ENCODE measurements around the gene TRAPPC3.

TRAPPC3 gene

GRCh38 chr1:36118447-36119204 lies 30.7 kb downstream of the TRAPPC3 start:
- H3K36me3 ChIP-seq (ENCODE audit: insufficient read depth, low read length): no peaks in the 10 kb centered on the region
- H3K79me2 ChIP-seq (ENCODE audit: insufficient read depth, low read length): no peaks in the 10 kb centered on the region
- H3K27me3 ChIP-seq (ENCODE audit: insufficient read depth, low read length, poor library complexity, severe bottlenecking): no peaks in the 10 kb centered on the region
- H3K9me2 ChIP-seq (replicated peaks; ENCODE audit: low read depth, low read length): no peaks in the 10 kb centered on the region
- no peak overlapping the region for H3K4me3 ChIP-seq (ENCODE audit: low read length, poor library complexity, severe bottlenecking)
- H3F3A ChIP-seq (ENCODE audit: low read depth): no peaks in the 10 kb centered on the region
- H3K9me3 ChIP-seq (ENCODE audit: insufficient read depth, low read depth, low read length): no peaks in the 10 kb centered on the region
- no peak overlapping the region for H3K4me2 ChIP-seq (ENCODE audit: low read depth, low read length, poor library complexity, severe bottlenecking)
- no peak overlapping the region for H3K9ac ChIP-seq (ENCODE audit: low read depth, low read length, poor library complexity, severe bottlenecking)
- H3K4me1 ChIP-seq (ENCODE audit: insufficient read depth, low read length, poor library complexity, severe bottlenecking): no peaks in the 10 kb centered on the region
- TF ChIP-seq CTCF (conservative IDR thresholded peaks at IDR 0.05; ENCODE audit: low read length): no peak
- no peak for TF ChIP-seq EZH2phosphoT487 (IDR thresholded peaks at IDR 0.05; ENCODE audit: borderline replicate concordance)
- H4K20me1 ChIP-seq (ENCODE audit: insufficient read depth, low read length, poor library complexity, severe bottlenecking): no peaks in the 10 kb centered on the region
- no peak overlapping the region for H2AFZ ChIP-seq (ENCODE audit: low read length)

DNA sequence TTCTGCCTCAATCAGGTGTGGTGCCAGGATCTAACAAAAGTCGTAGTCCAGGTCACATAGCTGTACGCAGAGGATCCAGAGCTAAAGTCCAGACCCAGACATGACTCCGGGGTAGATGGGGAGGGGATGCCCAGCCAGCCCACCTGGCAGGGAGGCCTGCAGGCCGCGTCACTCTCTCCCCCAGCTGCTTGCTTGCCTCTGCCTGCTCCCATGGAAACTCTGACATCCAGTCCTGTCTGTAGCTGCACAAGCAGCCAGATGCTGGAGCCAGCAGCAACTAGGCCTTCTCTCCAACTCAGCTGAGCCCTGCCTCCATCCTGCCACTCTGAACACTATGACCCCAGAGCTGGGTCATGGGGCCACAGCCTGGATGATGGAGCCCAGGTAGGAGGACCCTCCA lies 32.4 kb downstream of the TRAPPC3 start:
- Histone ChIP-seq H3K4me1 (ENCODE audit: insufficient read depth, low read length, poor library complexity, severe bottlenecking) (no peaks in the 10 kb centered on the region), H3K9me2 (replicated peaks; ENCODE audit: low read depth, low read length) (no peaks in the 10 kb centered on the region), H3K79me2 (ENCODE audit: insufficient read depth, low read length) (no peaks in the 10 kb centered on the region), H3K4me3 (ENCODE audit: low read length, poor library complexity, severe bottlenecking) (no peak overlapping the region), H4K20me1 (ENCODE audit: insufficient read depth, low read length, poor library complexity, severe bottlenecking) (no peaks in the 10 kb centered on the region), H3K9ac (ENCODE audit: low read depth, low read length, poor library complexity, severe bottlenecking) (no peak overlapping the region), H3K36me3 (ENCODE audit: insufficient read depth, low read length) (no peaks in the 10 kb centered on the region), H3K4me2 (ENCODE audit: low read depth, low read length, poor library complexity, severe bottlenecking) (no peak overlapping the region), H3K9me3 (ENCODE audit: insufficient read depth, low read depth, low read length) (no peaks in the 10 kb centered on the region), H3F3A (ENCODE audit: low read depth) (no peaks in the 10 kb centered on the region), H2AFZ (ENCODE audit: low read length) (no peak overlapping the region), H3K27me3 (ENCODE audit: insufficient read depth, low read length, poor library complexity, severe bottlenecking) (no peaks in the 10 kb centered on the region)
- TF ChIP-seq CTCF (conservative IDR thresholded peaks at IDR 0.05; ENCODE audit: low read length): no peak
- no peak for TF ChIP-seq EZH2phosphoT487 (IDR thresholded peaks at IDR 0.05; ENCODE audit: borderline replicate concordance)

GRCh38 chr1:36115931-36116330 lies 33.4 kb downstream of the TRAPPC3 start:
- H3F3A ChIP-seq (ENCODE audit: low read depth): no peaks in the 10 kb centered on the region
- H3K36me3 ChIP-seq (ENCODE audit: insufficient read depth, low read length): no peaks in the 10 kb centered on the region
- no peak overlapping the region for H3K9ac ChIP-seq (ENCODE audit: low read depth, low read length, poor library complexity, severe bottlenecking)
- H3K27me3 ChIP-seq (ENCODE audit: insufficient read depth, low read length, poor library complexity, severe bottlenecking): no peaks in the 10 kb centered on the region
- no peaks in the 10 kb centered on the region for H3K9me3 ChIP-seq (ENCODE audit: insufficient read depth, low read depth, low read length)
- H3K4me3 ChIP-seq (ENCODE audit: low read length, poor library complexity, severe bottlenecking): no peak overlapping the region
- no peak overlapping the region for H3K4me2 ChIP-seq (ENCODE audit: low read depth, low read length, poor library complexity, severe bottlenecking)
- peaks cover 8% of the 10 kb centered on the region for H3K4me1 ChIP-seq (ENCODE audit: insufficient read depth, low read length, poor library complexity, severe bottlenecking)
- H4K20me1 ChIP-seq (ENCODE audit: insufficient read depth, low read length, poor library complexity, severe bottlenecking): no peaks in the 10 kb centered on the region
- H3K79me2 ChIP-seq (ENCODE audit: insufficient read depth, low read length): no peaks in the 10 kb centered on the region
- TF ChIP-seq CTCF (conservative IDR thresholded peaks at IDR 0.05; ENCODE audit: low read length): no peak
- H2AFZ ChIP-seq (ENCODE audit: low read length): no peak overlapping the region
- H3K9me2 ChIP-seq (replicated peaks; ENCODE audit: low read depth, low read length): no peaks in the 10 kb centered on the region

Measured in Loucy (cell line).